ENCODE data around the gene RPS16.

Gene RPS16

DNA sequence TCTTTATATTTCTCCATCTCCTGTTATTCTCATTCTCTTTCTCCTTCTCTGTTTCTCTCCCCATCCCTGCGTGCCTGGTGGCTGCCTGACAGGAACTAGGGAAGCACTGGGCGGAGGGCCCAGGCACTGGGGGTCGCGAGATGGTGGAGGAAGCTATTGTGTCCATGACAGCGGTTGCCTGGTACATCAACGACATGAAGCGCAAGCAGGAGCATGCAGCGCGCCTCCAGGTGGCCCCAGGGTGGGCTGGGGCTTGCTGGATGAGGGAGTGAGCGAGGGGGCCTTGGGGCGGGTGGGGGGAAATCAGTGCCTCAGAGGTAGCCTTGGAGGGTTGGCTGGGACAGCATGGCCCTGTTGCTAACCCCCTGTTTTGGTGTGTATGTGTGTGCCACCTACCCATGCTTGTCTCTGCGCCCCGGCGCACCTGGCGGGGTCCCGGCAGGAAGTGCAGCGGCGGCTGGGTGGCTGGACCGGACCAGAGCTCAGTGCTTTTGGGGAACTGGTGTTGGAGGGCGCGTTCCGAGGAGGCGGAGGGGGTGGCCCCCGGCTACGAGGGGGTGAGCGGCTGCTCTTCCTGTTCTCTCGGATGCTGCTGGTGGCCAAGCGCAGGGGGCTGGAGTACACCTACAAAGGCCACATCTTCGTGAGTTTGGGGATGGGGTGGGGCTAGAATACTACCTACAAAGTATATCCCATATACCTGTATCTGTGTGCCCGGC is 18.1 kb downstream of the RPS16 start:
- Histone ChIP-seq H3K4me3 (ENCODE audit: low read depth, low read length) (no peak overlapping the region), H2AFZ (ENCODE audit: low read length, unreplicated experiment) (no peak overlapping the region), H3K36me3 (ENCODE audit: insufficient read depth, low read length) (peaks cover 5% of the 10 kb centered on the region; the same call in 1 of the 2 replicates), H3K27ac (ENCODE audit: low read depth, low read length) (no peak overlapping the region), H3K79me2 (ENCODE audit: control insufficient read depth, insufficient read depth, low read length, unreplicated experiment) (peaks cover 17% of the 10 kb centered on the region), H3K4me1 (ENCODE audit: control insufficient read depth, insufficient read depth, low read length, unreplicated experiment) (peaks cover 8% of the 10 kb centered on the region), H3K27me3 (ENCODE audit: insufficient read depth, low read length) (no peaks in the 10 kb centered on the region)

DNA sequence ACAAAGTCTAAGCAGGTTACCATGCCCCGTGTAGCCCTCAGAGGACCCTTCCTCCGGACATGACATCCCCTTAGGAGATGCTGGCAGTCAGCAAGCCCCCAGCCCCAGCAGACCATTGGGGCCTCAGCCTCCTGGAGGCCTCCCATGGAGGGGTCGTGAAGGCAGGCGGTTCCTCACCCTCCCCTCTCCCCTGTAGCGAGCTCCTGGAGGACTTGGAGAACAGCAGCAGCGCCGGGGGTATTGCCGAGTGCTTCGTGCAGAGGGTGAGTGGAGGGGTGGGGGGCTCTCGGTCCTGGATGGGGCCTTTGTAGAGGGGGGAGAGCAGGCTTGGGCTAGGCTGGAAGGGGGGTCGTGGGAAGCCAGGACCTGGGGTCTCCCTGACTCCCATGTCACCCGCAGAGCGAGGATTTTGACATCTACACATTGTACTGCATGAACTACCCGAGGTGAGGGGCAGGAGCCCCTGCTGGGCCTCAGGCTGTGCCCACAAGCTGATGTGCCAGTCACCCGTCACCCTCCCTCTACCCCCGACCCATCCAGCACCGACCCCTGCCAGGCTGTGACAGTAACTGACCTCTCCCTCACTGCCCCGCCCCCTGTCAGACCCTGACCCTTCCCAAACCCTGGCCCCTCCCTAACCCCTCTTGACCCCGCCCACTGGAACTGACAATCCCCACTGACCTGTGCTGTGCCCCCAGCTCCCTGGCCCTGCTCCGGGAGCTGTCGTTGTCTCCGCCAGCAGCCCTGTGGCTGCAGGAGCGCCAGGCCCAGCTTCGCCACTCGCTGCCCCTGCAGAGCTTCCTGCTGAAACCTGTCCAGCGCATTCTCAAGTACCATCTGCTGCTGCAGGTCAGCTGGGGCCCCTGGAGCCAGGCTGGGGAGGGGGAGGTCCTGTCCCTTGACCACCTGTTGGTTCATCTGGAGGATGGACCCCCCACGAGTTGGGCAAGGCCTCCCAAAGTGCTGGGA is 19.3 kb downstream of the RPS16 start:
- Histone ChIP-seq H2AFZ (ENCODE audit: low read length, unreplicated experiment) (no peak overlapping the region), H3K4me3 (ENCODE audit: low read depth, low read length) (no peak overlapping the region), H3K36me3 (ENCODE audit: insufficient read depth, low read length) (peaks cover 5% of the 10 kb centered on the region; the same call in 1 of the 2 replicates), H3K27ac (ENCODE audit: low read depth, low read length) (no peak overlapping the region), H3K27me3 (ENCODE audit: insufficient read depth, low read length) (no peaks in the 10 kb centered on the region), H3K79me2 (ENCODE audit: control insufficient read depth, insufficient read depth, low read length, unreplicated experiment) (peaks cover 17% of the 10 kb centered on the region), H3K4me1 (ENCODE audit: control insufficient read depth, insufficient read depth, low read length, unreplicated experiment) (peaks cover 9% of the 10 kb centered on the region)

DNA sequence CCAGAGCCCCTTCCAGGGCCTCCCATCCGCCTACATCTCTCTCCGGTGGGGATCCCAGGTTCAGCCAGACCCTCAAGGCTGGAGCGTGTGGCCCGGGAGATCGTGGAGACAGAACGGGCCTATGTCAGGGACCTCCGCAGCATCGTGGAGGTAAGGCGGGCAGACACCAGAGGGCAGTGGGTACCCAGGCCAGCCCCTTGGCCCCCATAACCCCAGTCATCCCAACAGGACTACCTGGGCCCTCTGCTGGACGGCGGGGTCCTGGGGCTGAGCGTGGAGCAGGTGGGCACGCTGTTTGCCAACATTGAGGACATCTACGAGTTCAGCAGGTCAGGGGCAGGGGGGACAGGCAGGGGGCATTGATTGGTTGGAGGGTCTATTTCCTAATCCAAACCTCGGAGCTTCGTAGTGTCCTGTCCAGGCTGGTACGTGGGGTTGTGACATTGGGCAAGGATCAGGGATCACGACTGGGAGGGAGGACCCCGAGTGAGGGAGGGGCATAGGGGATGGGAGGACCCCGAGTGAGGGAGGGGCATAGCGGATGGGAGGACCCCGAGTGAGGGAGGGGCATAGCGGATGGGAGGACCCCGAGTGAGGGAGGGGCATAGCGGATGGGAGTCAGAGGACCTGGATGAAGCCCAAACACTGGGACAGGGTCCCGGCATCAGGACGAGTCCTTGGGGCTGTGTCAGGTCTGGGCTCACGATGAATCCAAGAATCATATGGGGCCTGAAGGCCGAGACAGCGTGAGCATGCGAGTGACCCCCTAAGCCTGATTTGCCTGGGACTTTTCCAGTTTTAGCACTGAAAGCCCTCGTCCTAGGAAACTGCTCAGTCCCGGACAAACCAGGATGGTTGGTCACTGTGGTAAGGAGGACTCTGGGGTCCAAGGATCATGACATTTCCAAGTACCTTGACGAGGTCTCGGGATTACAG is 20.4 kb downstream of the RPS16 start:
- Histone ChIP-seq H3K27me3 (ENCODE audit: insufficient read depth, low read length) (no peaks in the 10 kb centered on the region), H3K4me1 (ENCODE audit: control insufficient read depth, insufficient read depth, low read length, unreplicated experiment) (peaks cover 19% of the 10 kb centered on the region), H3K79me2 (ENCODE audit: control insufficient read depth, insufficient read depth, low read length, unreplicated experiment) (peaks cover 17% of the 10 kb centered on the region), H2AFZ (ENCODE audit: low read length, unreplicated experiment) (no peak overlapping the region), H3K27ac (ENCODE audit: low read depth, low read length) (no peak overlapping the region), H3K4me3 (ENCODE audit: low read depth, low read length) (peak overlapping the region; percentile 29; the same call in 1 of the 2 replicates), H3K36me3 (ENCODE audit: insufficient read depth, low read length) (peaks cover 5% of the 10 kb centered on the region; the same call in 1 of the 2 replicates)

DNA sequence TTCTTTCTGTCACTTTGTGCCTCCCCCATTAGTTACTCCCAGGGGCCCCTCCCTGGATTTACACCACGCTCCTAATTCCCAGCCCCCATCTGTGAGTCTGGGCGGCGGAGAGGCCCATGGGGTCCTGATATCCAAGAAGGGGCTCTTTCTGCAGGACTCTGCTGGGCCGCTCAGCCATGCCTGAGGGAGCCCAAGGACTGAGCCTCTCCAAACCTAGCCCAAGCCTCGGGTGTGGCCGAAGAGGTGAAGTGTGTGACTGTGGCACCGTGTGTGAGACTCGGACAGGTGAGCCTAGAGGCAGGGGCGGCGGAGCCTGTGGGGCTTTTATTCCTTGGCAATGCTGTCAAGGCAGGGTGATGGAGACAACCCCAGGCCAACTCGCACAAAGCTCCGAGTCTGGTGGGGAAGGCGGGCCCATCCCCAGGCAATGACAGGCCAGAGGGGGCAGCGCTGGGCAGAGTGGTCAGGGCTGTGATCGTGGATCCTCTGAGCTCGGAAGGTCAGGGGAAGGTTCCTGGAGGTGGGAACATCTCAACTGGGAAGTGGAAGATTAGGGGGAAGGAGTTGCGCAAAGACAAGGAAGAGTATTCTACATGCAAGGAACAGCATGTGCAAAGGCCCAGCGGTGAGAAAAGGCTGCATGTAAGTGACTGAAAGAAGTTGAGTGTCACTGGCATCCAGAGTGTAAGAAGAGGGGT is 21.7 kb downstream of the RPS16 start:
- Histone ChIP-seq H2AFZ (ENCODE audit: low read length, unreplicated experiment) (no peak overlapping the region), H3K36me3 (ENCODE audit: insufficient read depth, low read length) (peaks cover 4% of the 10 kb centered on the region; the same call in 1 of the 2 replicates), H3K27ac (ENCODE audit: low read depth, low read length) (peak overlapping the region; percentile 82), H3K4me3 (ENCODE audit: low read depth, low read length) (peak overlapping the region; percentile 86), H3K4me1 (ENCODE audit: control insufficient read depth, insufficient read depth, low read length, unreplicated experiment) (peaks cover 22% of the 10 kb centered on the region), H3K79me2 (ENCODE audit: control insufficient read depth, insufficient read depth, low read length, unreplicated experiment) (peaks cover 17% of the 10 kb centered on the region), H3K27me3 (ENCODE audit: insufficient read depth, low read length) (no peaks in the 10 kb centered on the region)

DNA sequence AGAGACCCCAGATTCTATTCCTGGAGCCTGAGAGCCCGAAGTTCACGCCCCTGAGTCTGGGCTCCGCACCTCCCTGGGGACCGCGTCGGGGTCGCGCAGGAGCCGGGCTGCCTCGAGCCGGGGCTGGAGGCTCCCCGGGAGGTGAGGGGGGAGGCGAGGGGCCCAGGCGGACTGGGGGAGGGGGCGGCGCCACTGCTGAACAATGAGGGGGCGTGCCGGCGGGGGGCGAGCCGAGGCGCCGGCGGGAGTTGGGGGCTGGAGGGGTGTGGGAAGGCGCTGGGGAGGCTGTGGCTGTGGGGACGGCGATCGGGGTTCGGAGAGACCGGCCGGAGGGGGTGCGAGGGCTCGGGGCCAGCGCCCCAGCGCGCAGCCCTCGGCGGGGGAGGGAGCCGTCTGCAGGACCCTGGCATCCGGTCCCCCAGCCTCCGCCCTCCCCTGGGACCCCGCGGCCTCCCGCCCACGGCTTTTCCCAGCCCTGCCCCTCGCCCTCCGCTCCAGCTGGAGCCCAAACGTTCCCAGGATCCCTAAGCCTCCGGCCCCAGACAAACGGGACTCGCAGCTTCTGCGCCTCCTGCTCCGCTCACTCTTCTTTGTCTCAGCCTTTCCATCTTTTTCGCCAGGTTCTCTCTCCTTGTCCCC is 22.4 kb downstream of the RPS16 start:
- no peak overlapping the region for H2AFZ ChIP-seq (ENCODE audit: low read length, unreplicated experiment)
- peaks cover 22% of the 10 kb centered on the region for H3K4me1 ChIP-seq (ENCODE audit: control insufficient read depth, insufficient read depth, low read length, unreplicated experiment)
- peaks cover 5% of the 10 kb centered on the region; the same call in 1 of the 2 replicates for H3K36me3 ChIP-seq (ENCODE audit: insufficient read depth, low read length)
- H3K4me3 ChIP-seq (ENCODE audit: low read depth, low read length) = peak overlapping the region; percentile 86
- no peaks in the 10 kb centered on the region for H3K27me3 ChIP-seq (ENCODE audit: insufficient read depth, low read length)
- peak overlapping the region; percentile 82 for H3K27ac ChIP-seq (ENCODE audit: low read depth, low read length)
- peaks cover 23% of the 10 kb centered on the region for H3K79me2 ChIP-seq (ENCODE audit: control insufficient read depth, insufficient read depth, low read length, unreplicated experiment)

DNA sequence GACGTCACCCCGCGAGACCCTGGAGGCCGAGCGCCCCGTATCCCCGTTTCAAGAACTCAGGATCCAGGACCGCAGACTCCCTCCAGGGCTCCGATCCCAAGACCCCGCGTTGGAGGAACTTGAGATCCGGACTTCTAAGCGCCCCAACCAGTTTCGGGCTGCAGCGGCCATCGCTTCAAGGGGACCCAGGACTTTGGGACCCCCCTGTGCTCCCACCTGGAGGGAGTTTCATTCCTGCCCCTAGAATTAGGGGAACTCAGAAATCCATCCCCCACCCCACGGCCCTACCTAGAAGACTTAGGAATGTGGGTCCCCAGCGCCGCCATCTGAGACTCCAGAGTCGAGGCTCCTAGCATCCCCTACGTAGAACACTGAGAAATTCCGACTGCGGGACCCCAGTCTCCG is 22.9 kb downstream of the RPS16 start:
- peaks cover 11% of the 10 kb centered on the region; the same call in 1 of the 2 replicates for H3K36me3 ChIP-seq (ENCODE audit: insufficient read depth, low read length)
- H3K4me1 ChIP-seq (ENCODE audit: control insufficient read depth, insufficient read depth, low read length, unreplicated experiment) = peaks cover 22% of the 10 kb centered on the region
- peak overlapping the region; percentile 86 for H3K4me3 ChIP-seq (ENCODE audit: low read depth, low read length)
- H2AFZ ChIP-seq (ENCODE audit: low read length, unreplicated experiment) = peak overlapping the region; percentile 53
- no peaks in the 10 kb centered on the region for H3K27me3 ChIP-seq (ENCODE audit: insufficient read depth, low read length)
- H3K79me2 ChIP-seq (ENCODE audit: control insufficient read depth, insufficient read depth, low read length, unreplicated experiment) = peaks cover 29% of the 10 kb centered on the region
- H3K27ac ChIP-seq (ENCODE audit: low read depth, low read length) = peak overlapping the region; percentile 82

DNA sequence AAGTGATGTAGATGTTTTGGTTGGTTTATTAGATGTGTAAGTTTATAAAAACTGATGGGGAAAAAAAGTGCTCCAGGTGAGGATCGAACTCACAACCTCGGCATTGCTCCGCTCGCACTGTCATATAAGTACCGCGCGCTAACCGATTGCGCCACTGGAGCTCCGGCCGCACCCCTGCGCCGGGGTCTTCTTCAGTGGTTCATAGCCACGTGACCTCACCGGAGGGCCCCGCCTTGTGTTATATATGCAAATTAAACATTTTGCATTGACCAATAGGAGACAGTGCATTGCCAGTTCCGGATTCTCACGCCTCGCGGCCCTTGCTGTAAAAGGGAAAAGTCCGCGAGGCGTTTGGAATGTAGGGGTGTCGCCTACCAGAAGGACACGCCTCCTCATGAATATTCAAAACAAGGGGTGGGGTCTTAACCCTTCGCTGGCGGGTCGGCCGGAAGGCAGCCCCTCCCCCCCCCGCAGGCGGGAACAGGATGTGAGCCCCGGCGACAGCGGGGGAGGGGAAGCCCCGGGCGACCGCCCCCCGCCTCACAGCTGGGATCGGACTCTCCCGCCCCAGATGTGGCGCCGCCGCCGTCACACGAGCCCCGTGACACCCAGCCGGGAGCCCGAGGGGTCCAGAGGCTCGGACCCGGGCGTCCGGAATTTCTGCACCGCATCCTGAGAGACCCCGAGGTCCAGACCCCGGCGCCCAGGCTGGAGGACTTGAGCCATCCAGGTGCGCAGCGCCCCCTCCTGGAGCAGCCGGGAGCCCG is 23.5 kb downstream of the RPS16 start, which contains the start of gene PLEKHG2:
TSS of gene PLEKHG2 (plus strand) at position 570 of the 767 bp plus-strand sequence. CDS start 1,418 bp downstream, outside the sequence.
- Histone ChIP-seq H2AFZ (ENCODE audit: low read length, unreplicated experiment) (peak within 1 kb of the TSS; percentile 53), H3K4me3 (ENCODE audit: low read depth, low read length) (peak within 1 kb of the TSS; percentile 86), H3K27me3 (ENCODE audit: insufficient read depth, low read length) (no peaks in the 10 kb centered on the region), H3K4me1 (ENCODE audit: control insufficient read depth, insufficient read depth, low read length, unreplicated experiment) (peaks cover 22% of the 10 kb centered on the region), H3K27ac (ENCODE audit: low read depth, low read length) (peak within 1 kb of the TSS; percentile 98), H3K79me2 (ENCODE audit: control insufficient read depth, insufficient read depth, low read length, unreplicated experiment) (peaks cover 34% of the 10 kb centered on the region), H3K36me3 (ENCODE audit: insufficient read depth, low read length) (peaks cover 17% of the 10 kb centered on the region; the same call in 1 of the 2 replicates)

DNA sequence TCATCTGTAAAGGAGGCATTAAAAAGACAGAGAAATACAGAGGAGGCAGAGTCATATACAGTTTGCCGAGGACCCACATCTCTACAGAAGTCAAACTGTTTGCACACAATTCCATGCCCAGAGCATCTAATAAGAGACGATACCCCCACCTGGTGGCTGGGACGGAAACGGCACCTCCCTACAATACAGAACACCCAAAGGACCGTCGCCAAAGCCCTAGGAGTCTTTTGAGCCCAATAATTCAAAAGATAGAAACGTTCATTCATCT is 24.0 kb downstream of the RPS16 start:
- Histone ChIP-seq H3K79me2 (ENCODE audit: control insufficient read depth, insufficient read depth, low read length, unreplicated experiment) (peaks cover 40% of the 10 kb centered on the region), H3K4me1 (ENCODE audit: control insufficient read depth, insufficient read depth, low read length, unreplicated experiment) (peaks cover 22% of the 10 kb centered on the region), H3K4me3 (ENCODE audit: low read depth, low read length) (peak overlapping the region; percentile 82), H2AFZ (ENCODE audit: low read length, unreplicated experiment) (no peak overlapping the region), H3K27ac (ENCODE audit: low read depth, low read length) (peak overlapping the region; percentile 98), H3K36me3 (ENCODE audit: insufficient read depth, low read length) (peaks cover 17% of the 10 kb centered on the region; the same call in 1 of the 2 replicates), H3K27me3 (ENCODE audit: insufficient read depth, low read length) (no peaks in the 10 kb centered on the region)

Measured in ACC112 (cell line).